Measurements from ENCODE around the gene SULT4A1. TPM values are rescaled to one million over a fixed set of nuclear protein-coding genes. Genes with fewer than 3 reads are reported as not detected.

The SULT4A1 gene
- total RNA-seq, 1 donor from 2014 or later = 2.9 TPM

- Mint-ChIP-seq H3K36me3 (ENCODE audit: low read depth) (no peaks in the 10 kb centered on the region), H3K4me3 (ENCODE audit: unreplicated experiment) (no peak overlapping the region), H3K4me1 (ENCODE audit: low read depth) (peaks cover 10% of the 10 kb centered on the region), H3K9me3 (ENCODE audit: low read depth) (peaks cover 12% of the 10 kb centered on the region), H3K27me3 (ENCODE audit: low read depth) (peaks cover 34% of the 10 kb centered on the region), H3K27ac (ENCODE audit: unreplicated experiment) (no peak overlapping the region)
- peak; percentile 55 for DNase-seq (ENCODE audit: low spot score)
- TF ChIP-seq CTCF (IDR thresholded peaks at IDR 0.05) = no peak
These were observed 2.2 kb downstream of the SULT4A1 start for GRCh38 chr22:43860126-43860525.

GRCh38 chr22:43859621-43860020 is 2.7 kb downstream of the SULT4A1 start:
- no peak overlapping the region for H3K27ac Mint-ChIP-seq (ENCODE audit: unreplicated experiment)

GRCh38 chr22:43859176-43859575 is 3.1 kb downstream of the SULT4A1 start:
- Mint-ChIP-seq H3K4me3 (ENCODE audit: unreplicated experiment) (no peak overlapping the region), H3K27ac (ENCODE audit: unreplicated experiment) (no peak overlapping the region), H3K27me3 (ENCODE audit: low read depth) (peaks cover 26% of the 10 kb centered on the region), H3K4me1 (ENCODE audit: low read depth) (peaks cover 10% of the 10 kb centered on the region), H3K36me3 (ENCODE audit: low read depth) (no peaks in the 10 kb centered on the region), H3K9me3 (ENCODE audit: low read depth) (peaks cover 12% of the 10 kb centered on the region)
- TF ChIP-seq CTCF (IDR thresholded peaks at IDR 0.05) = no peak
- DNase-seq (ENCODE audit: low spot score) = peak; percentile 44

More at GRCh38 chr22:43859621-43860020, 2.7 kb downstream of the SULT4A1 start:
- DNase-seq (ENCODE audit: low spot score) = peak; percentile 30
- H3K27me3 Mint-ChIP-seq (ENCODE audit: low read depth) = peaks cover 29% of the 10 kb centered on the region
- H3K9me3 Mint-ChIP-seq (ENCODE audit: low read depth) = peaks cover 12% of the 10 kb centered on the region
- H3K4me1 Mint-ChIP-seq (ENCODE audit: low read depth) = peaks cover 10% of the 10 kb centered on the region
- no peak overlapping the region for H3K4me3 Mint-ChIP-seq (ENCODE audit: unreplicated experiment)
- H3K36me3 Mint-ChIP-seq (ENCODE audit: low read depth) = no peaks in the 10 kb centered on the region
- no peak for TF ChIP-seq CTCF (IDR thresholded peaks at IDR 0.05)

- Mint-ChIP-seq H3K9me3 (ENCODE audit: low read depth) (peaks cover 12% of the 10 kb centered on the region), H3K27ac (ENCODE audit: unreplicated experiment) (no peak overlapping the region), H3K27me3 (ENCODE audit: low read depth) (peaks cover 17% of the 10 kb centered on the region), H3K4me1 (ENCODE audit: low read depth) (peaks cover 10% of the 10 kb centered on the region), H3K4me3 (ENCODE audit: unreplicated experiment) (no peak overlapping the region), H3K36me3 (ENCODE audit: low read depth) (no peaks in the 10 kb centered on the region)
- TF ChIP-seq CTCF (IDR thresholded peaks at IDR 0.05) = no peak
- peak; percentile 42 for DNase-seq (ENCODE audit: low spot score)
These were observed 4.0 kb downstream of the SULT4A1 start for GRCh38 chr22:43858156-43858895.

GRCh38 chr22:43857367-43857766 is 4.9 kb downstream of the SULT4A1 start:
- peaks cover 14% of the 10 kb centered on the region for H3K27me3 Mint-ChIP-seq (ENCODE audit: low read depth)
- peaks cover 5% of the 10 kb centered on the region for H3K4me1 Mint-ChIP-seq (ENCODE audit: low read depth)
- no peak overlapping the region for H3K4me3 Mint-ChIP-seq (ENCODE audit: unreplicated experiment)
- no peaks in the 10 kb centered on the region for H3K36me3 Mint-ChIP-seq (ENCODE audit: low read depth)
- no peak for DNase-seq (ENCODE audit: low spot score)
- H3K9me3 Mint-ChIP-seq (ENCODE audit: low read depth) = peaks cover 12% of the 10 kb centered on the region
- no peak overlapping the region for H3K27ac Mint-ChIP-seq (ENCODE audit: unreplicated experiment)
- TF ChIP-seq CTCF (IDR thresholded peaks at IDR 0.05) = no peak
